ENCODE results near the gene AMDHD1.

AMDHD1 gene

GRCh38 chr12:95943330-95943842 lies at the start of gene AMDHD1:
AMDHD1 (plus strand) TSS chr12:95943331; CDS start chr12:95943399, 68 bp downstream.
- H3K4me3 Mint-ChIP-seq = peak within 1 kb of the TSS; percentile 93
- peak within 1 kb of the TSS; percentile 91 for H3K27ac Mint-ChIP-seq
- H3K4me1 Mint-ChIP-seq (ENCODE audit: low read depth) = peaks cover 9% of the 10 kb centered on the region
- no peaks in the 10 kb centered on the region for H3K27me3 Mint-ChIP-seq
- no peaks in the 10 kb centered on the region for H3K9me3 Mint-ChIP-seq
- H3K36me3 Mint-ChIP-seq (ENCODE audit: low read depth) = no peaks in the 10 kb centered on the region

GRCh38 chr12:95896846-95897245 lies 46.3 kb upstream of the AMDHD1 start:
- H3K36me3 Mint-ChIP-seq (ENCODE audit: low read depth) = no peaks in the 10 kb centered on the region
- H3K27ac Mint-ChIP-seq = no peak overlapping the region
- H3K4me3 Mint-ChIP-seq = no peak overlapping the region
- no peaks in the 10 kb centered on the region for H3K9me3 Mint-ChIP-seq
- peaks cover 21% of the 10 kb centered on the region for H3K27me3 Mint-ChIP-seq
- H3K4me1 Mint-ChIP-seq (ENCODE audit: low read depth) = no peaks in the 10 kb centered on the region

- Mint-ChIP-seq H3K4me3 (no peak overlapping the region), H3K36me3 (ENCODE audit: low read depth) (no peaks in the 10 kb centered on the region), H3K9me3 (peaks cover under 1% of the 10 kb centered on the region), H3K27ac (no peak overlapping the region), H3K27me3 (peaks cover 25% of the 10 kb centered on the region), H3K4me1 (ENCODE audit: low read depth) (no peaks in the 10 kb centered on the region)
Observed at GRCh38 chr12:95898081-95898480, 45.0 kb upstream of the AMDHD1 start.

- Mint-ChIP-seq H3K4me3 (no peak overlapping the region), H3K27me3 (peaks cover 25% of the 10 kb centered on the region), H3K9me3 (peaks cover 2% of the 10 kb centered on the region), H3K27ac (no peak overlapping the region), H3K4me1 (ENCODE audit: low read depth) (no peaks in the 10 kb centered on the region), H3K36me3 (ENCODE audit: low read depth) (no peaks in the 10 kb centered on the region)
Observed at GRCh38 chr12:95908573-95908972, 34.6 kb upstream of the AMDHD1 start.

GRCh38 chr12:95909871-95910270 lies 33.3 kb upstream of the AMDHD1 start:
- Mint-ChIP-seq H3K4me1 (ENCODE audit: low read depth) (no peaks in the 10 kb centered on the region), H3K4me3 (no peak overlapping the region)

GRCh38 chr12:95918194-95918993 lies 24.7 kb upstream of the AMDHD1 start:
- H3K27ac Mint-ChIP-seq = no peak overlapping the region
- no peaks in the 10 kb centered on the region for H3K9me3 Mint-ChIP-seq
- H3K36me3 Mint-ChIP-seq (ENCODE audit: low read depth) = no peaks in the 10 kb centered on the region
- peaks cover 10% of the 10 kb centered on the region for H3K27me3 Mint-ChIP-seq
- H3K4me3 Mint-ChIP-seq = no peak overlapping the region
- no peaks in the 10 kb centered on the region for H3K4me1 Mint-ChIP-seq (ENCODE audit: low read depth)

More at GRCh38 chr12:95909871-95910270, 33.3 kb upstream of the AMDHD1 start:
- H3K36me3 Mint-ChIP-seq (ENCODE audit: low read depth) = no peaks in the 10 kb centered on the region
- H3K27ac Mint-ChIP-seq = no peak overlapping the region
- H3K9me3 Mint-ChIP-seq = no peaks in the 10 kb centered on the region
- H3K27me3 Mint-ChIP-seq = peaks cover 28% of the 10 kb centered on the region

GRCh38 chr12:95919110-95919509 lies 24.0 kb upstream of the AMDHD1 start:
- Mint-ChIP-seq H3K4me3 (no peak overlapping the region), H3K4me1 (ENCODE audit: low read depth) (no peaks in the 10 kb centered on the region), H3K9me3 (no peaks in the 10 kb centered on the region), H3K27ac (no peak overlapping the region), H3K36me3 (ENCODE audit: low read depth) (no peaks in the 10 kb centered on the region), H3K27me3 (peaks cover 9% of the 10 kb centered on the region)

- Mint-ChIP-seq H3K27ac (no peak overlapping the region), H3K27me3 (no peaks in the 10 kb centered on the region), H3K4me1 (ENCODE audit: low read depth) (no peaks in the 10 kb centered on the region), H3K9me3 (no peaks in the 10 kb centered on the region), H3K4me3 (no peak overlapping the region), H3K36me3 (ENCODE audit: low read depth) (no peaks in the 10 kb centered on the region)
Observed at GRCh38 chr12:95922231-95922630, 20.9 kb upstream of the AMDHD1 start.

- H3K36me3 Mint-ChIP-seq (ENCODE audit: low read depth) = no peaks in the 10 kb centered on the region
Observed at GRCh38 chr12:95940514-95940913, 2.6 kb upstream of the AMDHD1 start.

GRCh38 chr12:95942101-95942523 lies 1.0 kb upstream of the AMDHD1 start:
- peak overlapping the region; percentile 91 for H3K27ac Mint-ChIP-seq
- peaks cover 9% of the 10 kb centered on the region for H3K4me1 Mint-ChIP-seq (ENCODE audit: low read depth)
- H3K9me3 Mint-ChIP-seq = no peaks in the 10 kb centered on the region
- no peaks in the 10 kb centered on the region for H3K36me3 Mint-ChIP-seq (ENCODE audit: low read depth)
- H3K27me3 Mint-ChIP-seq = no peaks in the 10 kb centered on the region
- peak overlapping the region; percentile 93 for H3K4me3 Mint-ChIP-seq

More at GRCh38 chr12:95940514-95940913, 2.6 kb upstream of the AMDHD1 start:
- Mint-ChIP-seq H3K27me3 (no peaks in the 10 kb centered on the region), H3K27ac (no peak overlapping the region), H3K9me3 (no peaks in the 10 kb centered on the region), H3K4me3 (no peak overlapping the region), H3K4me1 (ENCODE audit: low read depth) (peaks cover 9% of the 10 kb centered on the region)

- no peaks in the 10 kb centered on the region for H3K27me3 Mint-ChIP-seq
- H3K9me3 Mint-ChIP-seq = no peaks in the 10 kb centered on the region
Observed at GRCh38 chr12:95942524-95943329, 404 bp upstream of the AMDHD1 start, which contains the start of gene CCDC38. CCDC38 (minus strand) TSS chr12:95942614; CDS start chr12:95936509, 6,105 bp downstream.

GRCh38 chr12:95944108-95944704 lies 1.1 kb downstream of the AMDHD1 start:
- no peaks in the 10 kb centered on the region for H3K36me3 Mint-ChIP-seq (ENCODE audit: low read depth)
- H3K4me3 Mint-ChIP-seq = peak overlapping the region; percentile 93
- no peaks in the 10 kb centered on the region for H3K27me3 Mint-ChIP-seq
- H3K27ac Mint-ChIP-seq = no peak overlapping the region
- H3K4me1 Mint-ChIP-seq (ENCODE audit: low read depth) = peaks cover 9% of the 10 kb centered on the region
- H3K9me3 Mint-ChIP-seq = no peaks in the 10 kb centered on the region

More at GRCh38 chr12:95942524-95943329, 404 bp upstream of the AMDHD1 start, which contains the start of gene CCDC38:
- no peaks in the 10 kb centered on the region for H3K36me3 Mint-ChIP-seq (ENCODE audit: low read depth)
- peak within 1 kb of the TSS; percentile 91 for H3K27ac Mint-ChIP-seq
- H3K4me3 Mint-ChIP-seq = peak within 1 kb of the TSS; percentile 93
- peaks cover 9% of the 10 kb centered on the region for H3K4me1 Mint-ChIP-seq (ENCODE audit: low read depth)

GRCh38 chr12:95949477-95950206 lies 6.5 kb downstream of the AMDHD1 start:
- Mint-ChIP-seq H3K4me3 (no peak overlapping the region), H3K36me3 (ENCODE audit: low read depth) (no peaks in the 10 kb centered on the region), H3K9me3 (no peaks in the 10 kb centered on the region), H3K4me1 (ENCODE audit: low read depth) (no peaks in the 10 kb centered on the region), H3K27me3 (peaks cover 16% of the 10 kb centered on the region), H3K27ac (no peak overlapping the region)

- no peaks in the 10 kb centered on the region for H3K9me3 Mint-ChIP-seq
- H3K36me3 Mint-ChIP-seq (ENCODE audit: low read depth) = no peaks in the 10 kb centered on the region
Observed at GRCh38 chr12:95951515-95951914, 8.4 kb downstream of the AMDHD1 start.

More at GRCh38 chr12:95951515-95951914, 8.4 kb downstream of the AMDHD1 start:
- Mint-ChIP-seq H3K4me3 (no peak overlapping the region), H3K4me1 (ENCODE audit: low read depth) (no peaks in the 10 kb centered on the region), H3K27me3 (peaks cover 16% of the 10 kb centered on the region), H3K27ac (no peak overlapping the region)

Data from stimulated activated naive CD8-positive, alpha-beta T cell treated with anti-CD3 and anti-CD28 coated beads, Interleukin-15, Interleukin-2, amounts not matched to agents 100 ng/mL and 50 ng/mL, for 24 hours (primary cell).